Head of caudate nucleus (tissue), 42 donors: ENCODE data around the gene BACH2.

Source experiments
- DNase-seq, 42 donors: peaks; one replicate each; pipeline versions ENCODE4 v3.0.0 to v3.0.0-alpha.2; 2020 to 2021; ENCODE audit warnings: mixed read lengths in 7 of 42
- intact Hi-C: fragments of 100-400 bp; cut with DNase I; formaldehyde crosslinking; loops from one replicate; pipeline ENCODE4 v1.15.0; 2022

Gene BACH2

GRCh38 chr6:90304308-90304707 lies 7.7 kb upstream of the BACH2 start:
- intact Hi-C loops = no loop called here
- no peak for DNase-seq

GRCh38 chr6:90303039-90303438 lies 6.4 kb upstream of the BACH2 start:
- intact Hi-C loops = no loop called here
- DNase-seq = no peak

- intact Hi-C loops = no loop called here
- no peak for DNase-seq
These were observed 5.7 kb upstream of the BACH2 start for GRCh38 chr6:90302320-90302719.

- no peak for DNase-seq
- intact Hi-C loops = no loop called here
These were observed 5.2 kb upstream of the BACH2 start for GRCh38 chr6:90301816-90302215.

- no peak for DNase-seq
- intact Hi-C loops = loop anchor here (5.0 to 10.0 kb wide), 3 partner anchors 81 to 326 kb away; no protein-coding TSS in a partner anchor
These were observed 1.9 kb upstream of the BACH2 start for GRCh38 chr6:90298459-90299053.

- intact Hi-C loops = loop anchor here (2.0 to 10.0 kb wide), 4 partner anchors 81 to 355 kb away; no protein-coding TSS in a partner anchor
- peak in 2 of 42 donors; percentile 25 to 58 for DNase-seq
These were observed 1.3 kb upstream of the BACH2 start for GRCh38 chr6:90297867-90298381.

DNA sequence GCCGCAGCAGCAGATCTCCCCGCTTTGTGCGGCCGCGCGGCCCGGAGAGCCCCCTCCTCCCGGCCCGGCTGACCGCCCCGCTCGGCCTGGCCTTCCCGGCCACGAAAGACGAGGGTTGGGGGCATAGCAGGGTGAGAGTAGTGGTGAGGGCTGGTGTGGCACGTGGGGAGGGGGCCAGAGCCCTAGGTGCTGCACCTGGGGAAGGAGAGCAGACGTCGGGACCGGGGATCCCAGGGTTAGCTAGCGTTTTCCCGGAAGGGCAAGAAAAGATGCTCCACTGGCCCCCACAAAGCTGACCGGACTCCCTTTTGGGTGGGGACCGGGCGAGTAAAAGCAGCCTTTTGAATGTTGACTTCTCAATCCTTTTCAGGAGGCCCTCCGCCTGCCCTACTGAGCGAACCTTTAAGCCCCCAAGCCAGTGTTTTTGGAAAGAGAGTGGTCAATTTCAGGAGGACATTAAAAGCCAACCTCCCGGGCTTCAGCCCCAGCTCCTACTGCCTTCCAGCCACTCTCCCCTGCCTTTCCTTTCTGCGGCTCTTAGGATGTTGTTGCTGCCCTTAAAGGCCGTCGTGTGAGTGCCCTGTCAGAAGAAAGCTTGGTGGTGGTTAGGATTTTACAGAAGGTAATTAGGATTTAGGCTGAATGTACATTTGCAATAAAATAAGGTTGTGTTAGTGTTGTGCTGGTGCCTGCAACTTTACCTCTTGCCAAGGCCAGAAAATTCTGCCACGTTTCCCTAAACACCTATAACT lies 648 bp upstream of the BACH2 start:
- intact Hi-C loops = loop anchor here (2.0 to 10.0 kb wide), 4 partner anchors 80 to 354 kb away; no protein-coding TSS in a partner anchor
- peak in 9 of 42 donors; percentile 14 to 64 (median 38) for DNase-seq

- intact Hi-C loops = loop anchor here (2.0 to 10.0 kb wide), 4 partner anchors 79 to 353 kb away; no protein-coding TSS in a partner anchor
- peak; percentile 48 to 89 (median 75) for DNase-seq
These were observed 746 bp downstream of the BACH2 start for GRCh38 chr6:90295854-90296340.

DNA sequence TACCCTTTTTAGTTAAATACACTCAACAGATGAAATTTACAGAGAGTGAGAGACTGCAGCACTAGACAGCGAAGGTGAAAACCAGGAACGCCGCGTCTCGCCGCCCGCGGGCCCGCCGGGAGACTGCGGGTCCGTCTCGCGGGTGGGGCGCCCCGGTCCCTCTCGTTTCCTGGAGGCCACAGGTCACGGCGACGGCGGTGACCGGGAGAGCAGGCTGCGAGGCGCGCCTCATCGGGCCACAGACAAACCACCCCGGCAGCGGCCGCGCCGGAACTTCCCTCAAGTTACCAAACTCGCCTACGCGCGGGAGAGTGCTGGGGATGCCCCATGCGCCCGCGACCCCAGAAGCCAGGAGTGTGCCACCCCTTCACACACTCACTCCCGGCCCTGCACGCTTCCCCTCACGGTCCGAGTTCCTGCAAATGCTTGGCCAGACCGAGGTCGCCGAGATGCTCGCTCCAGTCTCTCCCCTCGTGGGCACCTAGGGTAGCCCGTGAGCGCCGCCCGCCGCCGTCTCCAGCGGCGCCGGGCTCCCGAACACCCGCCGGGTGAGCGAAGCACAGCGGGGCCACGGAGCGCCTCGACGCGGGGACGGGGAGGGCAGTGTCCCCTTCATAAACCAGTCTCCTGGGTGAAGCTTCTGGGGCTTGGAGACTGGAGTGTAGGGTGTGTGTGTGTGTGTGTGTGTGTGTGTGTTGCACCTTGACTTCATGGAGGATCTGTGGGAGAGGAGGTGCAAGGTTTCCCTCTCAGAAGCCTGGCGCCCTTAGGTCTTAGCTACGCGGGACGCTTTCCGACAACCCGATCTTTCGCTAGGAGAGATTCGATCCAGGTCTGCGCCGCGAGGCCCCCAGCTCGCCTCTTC lies 1.4 kb downstream of the BACH2 start:
- intact Hi-C loops = loop anchor here (5.0 to 10.0 kb wide), 3 partner anchors 78 to 323 kb away; no protein-coding TSS in a partner anchor
- peak in 41 of 42 donors; percentile 33 to 87 (median 68) for DNase-seq

DNA sequence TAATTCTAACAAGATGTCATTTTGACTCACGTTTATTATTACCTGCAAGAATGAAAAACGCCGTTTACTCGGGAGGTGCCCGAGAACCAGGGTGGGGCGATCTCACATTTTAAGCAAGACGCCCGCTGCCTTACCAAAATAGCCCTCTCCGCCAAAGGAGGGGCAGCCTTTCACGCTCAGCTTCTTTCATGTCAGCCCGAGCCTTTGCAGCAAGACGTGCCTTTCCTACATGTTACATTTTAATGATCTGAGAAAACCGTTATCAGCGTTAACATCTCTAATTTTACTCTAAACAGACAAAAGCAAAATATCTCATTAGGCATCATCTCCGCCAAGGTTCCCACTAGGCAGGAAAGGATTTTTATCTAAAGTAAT lies 2.0 kb downstream of the BACH2 start:
- DNase-seq = peak in 7 of 42 donors; percentile 8 to 39 (median 23)
- intact Hi-C loops = loop anchor here (10.0 kb wide), 1 partner anchor 200 kb away; no protein-coding TSS in a partner anchor

DNA sequence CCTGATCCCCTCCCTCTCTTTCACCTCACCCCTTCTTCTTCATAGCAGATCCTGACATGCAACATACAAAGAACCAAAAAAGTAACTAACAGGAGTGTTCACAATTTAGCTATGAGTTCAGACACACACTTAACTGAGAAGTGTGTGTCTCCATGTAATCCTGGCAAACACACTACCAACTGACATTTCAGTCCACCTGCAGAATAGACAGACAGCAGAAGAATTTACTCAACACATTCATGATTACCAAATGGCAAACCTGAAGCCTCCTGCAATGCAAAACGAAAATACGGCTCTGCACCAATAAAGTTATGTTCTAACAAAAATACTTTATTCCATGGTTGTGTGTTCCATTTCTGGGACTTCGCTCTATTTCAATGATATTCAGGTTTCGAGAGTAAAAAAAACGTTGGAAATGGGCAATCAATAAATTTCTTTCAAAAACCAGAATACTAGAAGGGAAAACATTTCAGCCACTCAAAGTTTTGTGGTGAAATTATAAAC lies 2.6 kb downstream of the BACH2 start:
- no peak for DNase-seq
- intact Hi-C loops = loop anchor here (10.0 kb wide), 1 partner anchor 199 kb away; no protein-coding TSS in a partner anchor

DNA sequence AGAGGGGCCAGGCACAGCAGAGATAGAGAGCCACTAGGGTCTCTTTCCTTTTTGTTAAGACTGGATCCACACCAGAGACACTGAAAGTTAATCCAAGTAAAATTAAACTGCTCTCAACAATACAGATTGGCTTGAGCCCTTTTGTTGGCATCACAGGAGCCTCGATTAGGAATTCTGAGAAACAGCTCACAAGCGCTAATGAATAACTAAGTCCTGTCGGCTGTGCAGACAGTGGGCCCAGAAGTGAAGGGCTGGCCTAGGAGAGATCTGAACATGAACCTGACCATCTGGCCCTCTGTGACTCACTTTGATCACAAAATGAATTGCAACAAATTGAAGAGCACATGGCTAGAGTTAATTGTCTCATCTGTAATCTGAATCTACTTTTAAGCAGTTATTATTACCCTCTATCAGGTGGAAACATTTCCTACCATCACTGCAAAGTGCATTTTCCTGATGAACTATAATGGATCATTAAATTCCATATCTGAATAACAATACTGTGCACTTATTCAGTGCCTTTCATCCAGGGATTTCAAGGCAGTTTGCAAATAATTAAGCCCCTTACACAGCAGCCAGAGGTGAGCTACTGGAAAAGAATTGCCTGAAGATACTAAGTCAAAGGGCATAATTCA lies 3.2 kb downstream of the BACH2 start:
- no peak for DNase-seq
- intact Hi-C loops = loop anchor here (10.0 kb wide), 1 partner anchor 199 kb away; no protein-coding TSS in a partner anchor

DNA sequence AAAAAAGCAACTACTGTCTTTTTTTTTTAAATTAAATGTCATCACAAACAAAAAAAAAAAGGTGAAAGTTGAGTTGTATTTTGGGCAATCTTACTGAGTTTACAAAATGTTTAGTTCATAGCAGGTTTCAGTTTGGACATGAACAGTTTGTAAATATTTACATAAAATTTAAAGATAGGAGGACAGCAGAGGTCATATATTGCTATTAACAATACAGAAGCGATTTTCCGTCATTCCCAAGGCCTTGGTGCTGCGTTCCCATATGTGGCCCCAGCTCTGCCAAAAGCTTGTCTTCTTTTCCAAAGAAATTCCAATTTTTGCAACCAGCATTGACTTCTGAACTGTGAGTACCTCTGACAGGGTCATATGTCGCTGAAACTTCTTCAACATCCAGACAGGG lies 5.1 kb downstream of the BACH2 start:
- intact Hi-C loops = loop anchor here (10.0 kb wide), 1 partner anchor 197 kb away; no protein-coding TSS in a partner anchor
- DNase-seq = no peak

- intact Hi-C loops = loop anchor here (10.0 kb wide), 1 partner anchor 196 kb away; no protein-coding TSS in a partner anchor
- DNase-seq = no peak
These were observed 5.7 kb downstream of the BACH2 start for GRCh38 chr6:90290811-90291420.

DNA sequence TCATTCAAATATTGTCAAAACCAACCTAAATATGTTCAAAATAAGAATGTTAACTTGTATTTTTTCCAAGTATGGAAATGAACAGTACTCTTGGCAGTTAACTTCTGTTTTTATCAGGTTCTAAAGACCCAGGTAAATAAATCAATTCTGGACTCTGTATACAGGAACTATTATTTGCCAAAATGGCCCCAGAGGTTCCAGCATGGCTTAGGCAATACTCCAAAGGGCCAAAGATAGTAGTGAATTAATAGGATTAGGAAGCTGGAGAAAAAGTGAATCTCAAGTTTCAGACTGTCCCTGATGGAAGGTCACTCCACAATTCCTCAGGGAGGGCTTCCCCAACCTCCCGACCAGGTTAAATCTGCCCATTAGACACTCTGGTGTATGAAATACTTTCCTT lies 6.7 kb downstream of the BACH2 start:
- intact Hi-C loops = loop anchor here (10.0 kb wide), 1 partner anchor 195 kb away; no protein-coding TSS in a partner anchor

GRCh38 chr6:90288404-90288803 lies 8.2 kb downstream of the BACH2 start:
- intact Hi-C loops = no loop called here
- no peak for DNase-seq

More for the DNA sequence above, 6.7 kb downstream of the BACH2 start:
- DNase-seq = no peak

DNA sequence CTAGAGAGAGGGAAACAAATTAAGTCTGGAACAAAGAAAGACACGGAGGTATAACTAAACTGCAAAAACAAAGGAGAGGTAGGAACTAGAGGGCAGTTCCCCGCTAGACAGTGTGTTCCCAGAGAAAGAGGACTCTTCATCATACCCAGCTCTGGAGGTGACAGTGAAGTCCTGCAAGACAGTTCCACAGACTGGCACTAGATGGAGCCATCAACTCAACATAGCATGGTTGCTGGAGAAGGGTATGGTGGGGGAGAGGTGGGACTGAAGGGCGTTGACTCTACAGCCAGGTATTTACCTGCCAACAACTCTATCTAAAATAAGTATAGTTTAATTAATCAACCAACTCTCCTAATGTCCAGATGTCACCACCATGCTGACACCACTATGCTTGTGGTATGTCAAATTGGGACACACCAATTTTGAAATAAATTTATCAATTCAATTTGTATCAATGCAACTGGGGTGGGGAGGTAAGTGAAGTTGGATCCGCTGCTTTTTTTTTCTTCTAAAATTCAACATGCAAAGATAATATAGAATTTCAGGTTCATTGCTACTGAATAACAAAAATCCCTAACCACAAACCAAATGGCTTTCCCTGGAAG lies 9.7 kb downstream of the BACH2 start:
- peak in 3 of 42 donors; percentile 9 to 60 (median 34) for DNase-seq
- intact Hi-C loops = no loop called here
